T-helper 9 cell (primary cell): ENCODE results near the gene FAM222A.

Experiments used
- DNase-seq: peaks from one replicate; pipeline ENCODE4 v3.0.0-alpha.2; 2020

FAM222A gene

DNA sequence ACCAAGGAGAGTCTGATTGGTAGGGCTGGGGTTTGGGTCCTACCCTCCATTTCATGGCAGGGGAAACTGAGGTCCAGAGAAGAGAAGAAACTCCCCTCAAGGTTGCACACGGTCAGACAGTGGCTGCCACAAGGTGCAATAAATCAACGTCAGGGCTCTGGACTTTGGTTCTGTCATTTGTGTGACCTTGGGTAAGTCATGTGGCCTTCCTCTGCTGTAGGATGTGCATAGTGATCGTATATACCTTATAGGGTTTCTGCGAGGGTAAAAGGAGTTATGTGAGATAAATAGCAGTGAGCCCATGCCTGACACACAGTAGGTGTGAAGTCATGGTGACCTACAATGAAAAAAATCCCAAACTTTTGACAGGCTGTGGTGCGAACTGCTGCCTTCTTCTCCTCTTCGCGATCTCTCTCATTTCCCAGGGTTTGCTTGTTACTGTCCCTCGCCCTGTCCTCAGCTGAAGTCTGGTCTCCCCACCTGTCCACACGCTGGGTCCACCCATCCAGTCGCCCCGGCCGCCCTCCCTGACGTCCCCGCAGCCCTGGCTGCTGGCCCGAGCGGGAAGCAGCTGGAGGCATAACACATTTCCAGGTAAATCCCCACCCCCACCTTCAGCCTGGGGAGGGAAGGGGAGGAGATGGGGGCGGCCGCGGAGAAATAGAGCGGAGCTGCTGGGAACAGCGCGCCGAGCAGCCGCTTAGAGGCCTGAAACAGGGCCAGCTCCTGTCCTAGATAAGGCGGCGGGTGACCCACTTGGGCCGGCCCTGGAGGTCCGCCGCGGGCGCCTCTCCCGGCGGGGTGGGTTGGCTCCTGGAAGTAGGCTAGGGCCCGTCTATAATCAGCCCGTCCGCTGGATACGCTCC lies 1.8 kb upstream of the FAM222A start:
- no peak for DNase-seq

DNA sequence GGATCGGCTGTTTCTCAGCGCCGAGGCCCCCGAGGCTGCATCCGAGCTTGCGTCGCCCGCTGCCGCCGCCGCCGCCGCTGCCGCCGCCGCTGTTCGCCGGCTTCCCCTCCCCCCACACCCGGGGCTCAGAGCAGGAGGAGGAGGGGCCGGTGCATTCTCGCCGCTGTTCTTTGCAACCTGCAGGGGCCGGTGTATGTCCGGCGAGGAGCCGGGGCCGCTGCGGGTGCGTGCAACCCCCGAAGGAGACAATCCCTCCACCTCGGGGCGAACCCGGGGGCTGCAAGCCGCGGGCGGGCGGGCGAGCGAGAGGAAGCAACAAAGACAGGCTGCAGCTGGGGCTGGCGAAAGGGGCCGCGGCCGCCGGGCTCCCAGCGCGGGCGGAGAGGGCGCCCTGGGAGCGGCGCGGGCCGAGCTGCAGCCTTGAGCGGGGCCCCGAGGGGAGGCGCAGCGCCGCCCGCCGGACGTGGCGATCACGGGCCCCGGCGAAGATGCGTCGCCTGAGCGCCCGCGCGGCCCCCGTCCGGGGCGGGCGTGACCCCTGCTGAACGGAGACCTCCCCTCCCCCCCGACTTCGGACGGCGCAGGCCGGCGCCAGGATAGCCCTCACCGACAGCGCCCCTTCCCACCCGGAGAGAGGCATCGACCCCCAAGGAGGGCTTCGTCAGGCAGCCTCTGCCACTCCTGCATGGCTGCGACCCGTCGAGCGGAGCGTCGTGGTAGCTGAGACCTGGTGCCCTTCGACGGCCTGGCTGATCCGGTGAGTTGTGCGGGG lies 702 bp downstream of the FAM222A start:
- peak; percentile 43 for DNase-seq

DNA sequence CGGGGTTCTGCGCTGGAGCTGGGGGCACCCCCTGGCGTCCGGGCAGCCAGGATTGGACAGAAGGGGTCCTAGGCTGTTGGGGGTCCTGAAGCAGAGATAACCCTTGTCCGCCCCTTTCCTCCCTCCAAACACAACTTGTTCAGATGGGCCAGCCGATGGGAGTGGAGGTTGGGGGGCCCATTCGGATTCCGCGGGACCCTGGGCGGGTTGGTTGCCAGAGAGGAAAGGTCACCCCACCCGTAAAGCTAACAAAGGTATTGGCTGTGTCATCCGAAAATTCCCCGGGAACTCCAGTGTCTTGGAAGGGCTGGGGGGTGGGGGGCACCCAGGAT lies 1.3 kb downstream of the FAM222A start:
- no peak for DNase-seq

DNA sequence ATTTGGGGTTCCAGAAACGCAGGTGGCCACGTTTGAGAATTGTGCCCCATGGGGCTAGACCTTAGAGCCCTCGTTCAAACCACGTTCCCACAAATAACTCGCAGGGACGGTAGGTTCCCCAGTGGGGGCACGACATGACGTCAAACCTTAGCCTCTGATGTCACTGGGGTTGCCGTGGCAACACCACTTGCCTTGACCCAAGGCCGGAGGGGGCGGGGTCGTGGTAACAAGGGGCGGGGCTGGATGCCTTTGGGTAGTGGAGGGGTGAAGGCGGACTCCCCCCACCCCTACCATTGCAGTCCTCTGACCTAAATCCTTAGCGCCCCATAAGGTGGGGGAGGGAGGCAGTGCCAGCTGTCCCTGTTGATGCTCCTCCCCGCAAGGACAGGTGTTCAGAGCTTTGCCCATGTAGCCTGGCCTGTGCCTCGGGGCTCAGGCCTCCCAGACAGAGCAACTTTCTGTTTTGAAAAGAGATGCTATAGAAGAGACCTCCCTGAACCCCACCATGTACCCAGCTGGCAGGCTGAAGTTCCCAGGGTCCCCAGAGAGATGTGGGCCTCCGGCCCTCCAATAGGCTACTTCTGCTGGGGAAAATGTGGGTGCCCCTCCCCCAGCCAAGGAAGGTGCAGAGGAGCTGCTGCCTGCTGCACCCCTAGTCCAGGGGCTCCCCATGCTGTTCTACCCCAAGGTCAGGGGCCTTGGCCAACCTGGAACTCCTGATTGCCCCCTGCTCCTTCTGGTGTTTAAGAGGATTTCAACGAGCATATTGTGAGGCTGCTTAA lies 1.9 kb downstream of the FAM222A start:
- DNase-seq, result no peak

DNA sequence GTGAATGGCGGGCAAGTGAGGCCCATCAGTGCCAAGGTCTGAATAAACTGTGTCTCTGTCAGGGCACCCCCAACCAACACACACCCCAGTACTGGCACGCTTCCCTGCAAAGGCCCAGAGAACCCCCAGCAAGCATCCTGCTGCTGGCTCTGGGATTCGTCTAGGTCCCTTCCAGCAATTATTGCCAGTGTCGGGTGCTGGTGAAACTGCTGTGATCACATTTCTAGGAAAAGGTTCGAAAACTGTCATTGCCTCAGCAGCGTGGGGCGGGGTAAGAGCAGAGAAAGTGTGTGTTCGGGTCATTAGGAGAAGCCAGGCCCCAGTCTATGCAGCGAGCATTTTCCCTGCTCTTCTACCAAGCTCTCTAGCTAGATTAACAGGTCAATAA lies 2.5 kb downstream of the FAM222A start:
- no peak for DNase-seq

DNA sequence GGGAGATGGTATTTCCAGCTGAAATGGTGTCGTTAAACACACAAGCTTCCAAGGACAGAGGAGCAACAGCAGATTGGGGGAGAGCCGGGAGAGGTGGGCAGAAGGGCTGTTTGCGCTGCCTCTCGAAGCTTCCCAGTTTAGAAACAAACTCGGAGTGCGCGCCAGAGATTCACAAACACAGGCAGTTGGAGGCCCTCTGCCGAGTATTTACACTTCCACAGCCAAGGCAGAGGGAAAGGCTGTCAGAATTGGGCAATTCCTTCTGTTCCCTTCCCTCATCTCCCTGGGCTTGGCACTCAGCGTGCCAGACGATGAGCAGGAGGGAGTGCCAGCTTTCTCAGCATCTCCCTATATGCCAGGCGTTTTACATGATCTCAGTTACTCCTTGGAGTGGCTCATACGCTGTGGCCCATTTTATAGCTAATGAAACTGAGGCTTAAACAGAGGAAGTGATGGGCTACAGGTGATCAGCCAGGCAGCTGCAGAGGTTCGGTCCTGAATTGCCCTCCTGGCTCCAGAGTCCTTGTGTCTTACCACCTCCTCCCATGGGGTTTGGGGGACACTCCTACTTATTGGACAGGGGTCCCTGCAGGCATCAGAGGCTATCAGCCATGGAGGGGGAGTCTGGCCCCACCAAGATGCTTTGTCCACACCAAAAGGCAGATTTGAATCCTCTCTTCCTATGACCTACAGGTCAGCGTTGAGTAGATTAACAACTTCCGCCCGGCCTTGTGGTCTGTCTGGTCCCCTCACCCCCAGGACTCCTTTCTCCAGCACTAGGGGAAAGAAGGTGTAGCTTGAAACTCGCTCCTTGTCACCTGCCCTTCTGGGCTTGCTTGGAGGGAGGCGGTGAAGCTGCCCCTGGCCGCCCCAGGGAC lies 3.1 kb downstream of the FAM222A start:
- no peak for DNase-seq

DNA sequence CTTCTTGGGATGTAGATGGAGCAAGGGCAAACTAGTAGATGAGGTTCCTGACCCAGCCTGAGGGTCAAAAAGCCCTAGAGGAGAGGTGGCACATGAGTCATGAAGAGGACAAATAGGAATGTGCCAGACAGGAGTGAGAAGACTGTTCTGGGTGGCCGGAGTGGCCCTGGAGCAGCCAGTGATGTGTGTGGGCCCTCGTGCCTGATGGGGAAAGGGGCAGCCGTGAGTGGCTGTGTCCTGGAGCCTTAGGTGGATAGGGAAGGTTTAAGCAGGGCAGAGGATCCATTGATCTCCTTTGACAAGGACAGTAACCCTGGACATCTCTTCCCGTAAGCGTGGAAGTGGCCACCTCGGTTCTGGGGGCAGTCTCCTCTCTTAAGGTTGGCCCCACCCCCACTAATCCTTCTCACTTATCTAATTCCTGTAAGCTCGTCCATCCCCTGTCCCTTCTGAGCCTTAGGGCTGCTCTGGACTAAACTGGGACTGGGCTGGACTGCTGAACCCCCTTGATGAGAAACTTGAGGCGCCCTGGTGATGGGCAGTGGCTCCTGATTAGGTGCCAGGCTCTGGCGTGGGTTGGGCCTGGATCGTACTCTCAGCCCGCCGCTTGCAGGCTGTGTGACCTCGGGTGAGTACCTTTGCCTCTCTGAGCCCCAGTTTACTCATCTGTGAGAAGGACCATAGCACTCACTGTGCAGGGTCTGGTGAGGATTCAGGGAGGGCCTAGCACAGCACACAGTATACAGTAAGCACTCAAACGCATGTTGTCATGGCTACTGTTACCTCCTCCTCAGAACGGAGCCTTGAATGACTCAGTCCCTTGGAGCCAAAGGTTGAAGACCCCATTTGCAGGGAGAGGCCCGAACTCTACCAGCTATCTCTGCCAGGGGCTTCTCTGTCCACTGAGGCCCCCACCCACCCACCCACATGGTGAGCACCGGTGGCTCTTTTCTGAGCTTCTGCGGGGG lies 4.0 kb downstream of the FAM222A start:
- DNase-seq, result no peak

DNA sequence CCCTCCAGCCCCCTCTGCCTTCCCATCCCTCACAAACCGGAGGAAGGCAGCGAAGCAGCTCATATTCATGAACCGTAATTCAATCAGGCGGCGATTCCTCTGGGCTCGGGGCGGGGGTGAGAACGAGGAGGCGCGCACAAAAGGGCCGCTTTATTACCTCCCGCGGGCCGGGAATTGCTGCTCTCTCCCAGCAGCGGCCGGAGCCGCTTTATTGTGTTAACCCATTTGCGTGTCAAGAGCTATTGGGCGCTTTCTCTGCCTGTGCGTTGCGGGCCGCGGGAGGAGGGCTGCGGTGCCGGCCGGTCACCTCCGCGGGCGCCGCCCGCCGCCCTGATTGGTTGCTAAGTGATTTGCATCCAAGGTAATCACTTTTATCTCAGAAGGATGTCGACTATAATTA lies 4.8 kb downstream of the FAM222A start:
- DNase-seq, result no peak

DNA sequence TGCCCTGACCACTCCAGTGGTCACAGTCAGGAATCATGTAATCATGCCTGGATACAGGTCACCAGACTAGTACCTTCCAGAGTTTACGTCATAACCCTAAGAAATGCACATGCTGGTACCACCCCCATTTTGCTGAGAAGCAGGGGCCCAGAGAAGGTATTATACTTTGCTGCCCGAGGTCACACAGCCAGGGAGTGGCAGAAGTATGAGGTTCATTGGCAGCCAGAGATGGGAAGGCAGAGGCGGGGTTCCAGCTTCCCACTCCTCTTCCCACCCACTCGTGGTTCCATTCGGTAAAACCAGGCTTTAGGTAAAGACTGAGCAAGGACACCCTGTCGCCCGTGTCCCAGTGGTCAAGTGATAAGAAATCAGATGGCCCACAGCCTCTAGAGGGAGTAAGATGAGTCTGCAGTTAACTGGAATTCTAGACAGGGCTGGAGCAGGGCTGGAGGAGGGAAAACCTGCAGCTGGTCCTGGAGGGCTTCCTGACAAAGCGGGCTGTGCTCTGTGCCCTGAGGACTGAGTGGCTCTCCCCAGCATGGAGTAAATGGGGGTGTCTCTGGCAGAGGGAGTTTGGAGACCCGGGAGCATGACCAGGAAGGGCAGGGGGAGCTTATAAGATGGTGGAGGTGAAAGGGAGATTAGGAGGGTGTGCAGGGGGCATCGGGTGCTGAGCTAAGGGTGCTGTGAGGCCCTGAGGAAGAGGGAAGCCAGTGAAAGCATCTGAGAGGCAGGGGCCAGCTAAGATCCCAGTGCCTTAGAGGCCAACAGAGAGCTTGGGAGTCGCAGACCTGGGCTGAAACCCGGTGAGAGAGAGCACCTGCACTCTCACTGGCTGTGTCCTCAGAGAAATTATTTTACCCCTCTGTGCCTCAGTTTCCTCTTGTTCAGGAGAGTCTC lies 5.7 kb downstream of the FAM222A start:
- no peak for DNase-seq

DNA sequence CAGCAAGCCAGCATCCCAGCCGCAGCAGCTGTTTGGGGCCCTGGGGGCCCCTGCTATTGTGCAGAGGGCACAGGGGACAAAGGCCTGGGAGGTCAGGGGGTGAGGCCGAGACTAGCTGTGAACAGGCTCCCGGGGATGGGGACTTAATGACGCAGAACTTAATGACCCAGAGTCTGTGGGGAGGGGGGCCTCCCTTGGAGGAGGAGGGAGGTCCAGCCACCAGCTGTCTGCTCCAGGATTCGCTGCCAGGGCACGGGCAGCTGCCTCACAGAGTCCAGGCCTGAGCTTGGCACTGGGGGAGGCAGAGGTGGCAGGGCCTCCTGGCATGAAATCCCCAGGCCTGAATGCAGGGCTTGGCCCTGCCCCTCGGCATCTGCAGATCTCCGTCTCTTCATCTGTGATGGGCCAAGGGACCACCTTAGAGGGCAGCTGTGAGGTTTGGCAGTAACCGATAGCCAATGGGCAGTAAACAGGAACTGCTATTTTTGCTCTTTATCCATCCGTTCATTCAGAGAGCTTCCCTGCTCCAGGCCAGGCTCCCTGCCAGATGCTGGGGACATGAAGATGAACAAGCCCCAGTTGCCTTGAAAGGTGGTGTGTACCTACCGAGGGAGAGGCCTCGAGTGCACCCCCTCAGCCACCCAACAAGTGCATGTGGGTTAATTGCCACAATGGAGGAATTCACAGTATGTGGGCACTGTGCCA lies 6.7 kb downstream of the FAM222A start:
- no peak for DNase-seq

DNA sequence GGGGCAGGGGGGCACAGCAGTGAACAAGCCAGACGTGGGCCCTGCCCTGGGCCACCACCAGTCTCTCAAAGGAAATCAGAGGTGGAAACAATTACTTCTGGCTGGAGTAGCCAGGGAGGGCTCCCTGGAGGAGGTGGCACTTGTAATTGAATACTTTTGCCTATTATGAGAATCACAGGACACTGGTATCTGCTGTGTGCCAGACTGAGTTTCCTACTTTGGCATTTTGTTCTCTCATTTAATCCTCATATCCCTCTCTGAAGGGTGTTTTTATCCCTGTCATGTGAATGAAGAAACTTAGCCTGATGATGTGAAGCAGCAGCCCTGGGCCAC lies 7.2 kb downstream of the FAM222A start:
- DNase-seq, result no peak

DNA sequence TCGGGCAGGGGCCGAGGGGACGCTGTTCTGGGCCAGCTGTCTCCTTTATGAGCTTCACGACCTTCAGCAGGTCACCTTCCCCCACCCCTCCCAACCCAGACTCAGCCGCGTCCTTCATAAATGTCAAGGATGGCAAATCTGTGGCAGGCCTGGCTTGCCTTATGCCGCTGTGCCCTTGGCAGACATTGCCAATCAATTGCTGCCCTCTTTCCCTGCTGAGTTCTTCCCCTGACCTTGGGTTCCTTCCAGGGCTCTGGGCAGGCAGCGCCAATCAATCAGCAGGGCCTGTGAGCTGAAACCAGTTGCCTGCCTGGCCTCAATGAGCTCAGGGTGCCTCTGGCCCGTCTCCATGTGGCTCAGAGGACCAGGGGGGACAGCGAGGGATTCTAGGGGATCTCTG lies 7.7 kb downstream of the FAM222A start:
- DNase-seq, result no peak

DNA sequence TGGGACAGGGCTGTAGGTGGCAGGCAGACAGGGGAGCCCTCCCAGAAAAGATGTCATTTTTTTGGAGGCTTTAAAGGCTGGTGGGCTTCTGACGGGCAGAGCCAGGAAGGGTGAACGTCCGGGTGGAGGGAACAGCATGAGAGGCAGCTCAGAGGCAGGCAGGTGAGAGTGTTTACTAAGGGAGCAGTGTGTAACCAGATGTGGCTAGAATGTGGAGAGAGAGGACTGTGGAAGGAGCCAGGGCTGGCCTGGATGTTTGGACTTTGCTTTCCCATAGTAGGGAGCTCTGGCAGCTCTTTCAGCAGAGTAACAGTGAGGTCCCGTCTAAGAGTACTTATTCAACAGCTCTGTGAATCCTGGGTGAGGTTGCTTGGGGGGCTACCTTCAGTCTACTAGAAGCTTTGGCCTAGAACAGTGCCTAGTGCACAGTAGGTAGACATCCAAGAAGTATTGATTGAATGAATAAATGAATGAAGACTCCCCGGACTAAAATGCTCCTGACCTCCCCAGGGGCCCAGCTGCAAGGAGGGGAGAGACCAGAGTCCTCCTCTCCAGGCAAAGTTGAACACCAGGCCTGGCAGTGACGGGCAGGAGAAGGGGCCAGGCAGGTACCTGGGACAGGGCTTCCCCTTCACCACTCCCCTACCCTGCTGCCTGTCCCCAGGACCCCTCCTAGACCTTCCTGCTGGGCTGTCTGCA lies 8.5 kb downstream of the FAM222A start:
- DNase-seq, result no peak

DNA sequence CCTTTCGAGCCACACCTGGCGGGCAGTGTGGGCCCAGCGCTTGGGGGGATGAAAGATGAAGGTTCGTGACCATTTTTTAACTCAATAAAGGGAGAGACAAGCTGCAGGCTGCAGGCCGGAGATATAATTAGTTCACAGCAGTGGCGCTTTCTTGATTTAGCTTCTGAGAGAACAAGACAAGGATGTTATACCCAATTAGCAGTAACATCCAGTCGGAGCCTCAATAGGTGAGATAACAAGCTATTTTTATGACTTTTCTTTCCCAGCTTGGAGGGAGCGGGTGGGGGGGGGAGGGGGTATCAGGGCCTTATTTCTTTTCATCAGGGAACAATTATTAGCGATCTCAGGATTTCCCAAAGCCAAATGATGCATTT lies 9.1 kb downstream of the FAM222A start:
- no peak for DNase-seq

DNA sequence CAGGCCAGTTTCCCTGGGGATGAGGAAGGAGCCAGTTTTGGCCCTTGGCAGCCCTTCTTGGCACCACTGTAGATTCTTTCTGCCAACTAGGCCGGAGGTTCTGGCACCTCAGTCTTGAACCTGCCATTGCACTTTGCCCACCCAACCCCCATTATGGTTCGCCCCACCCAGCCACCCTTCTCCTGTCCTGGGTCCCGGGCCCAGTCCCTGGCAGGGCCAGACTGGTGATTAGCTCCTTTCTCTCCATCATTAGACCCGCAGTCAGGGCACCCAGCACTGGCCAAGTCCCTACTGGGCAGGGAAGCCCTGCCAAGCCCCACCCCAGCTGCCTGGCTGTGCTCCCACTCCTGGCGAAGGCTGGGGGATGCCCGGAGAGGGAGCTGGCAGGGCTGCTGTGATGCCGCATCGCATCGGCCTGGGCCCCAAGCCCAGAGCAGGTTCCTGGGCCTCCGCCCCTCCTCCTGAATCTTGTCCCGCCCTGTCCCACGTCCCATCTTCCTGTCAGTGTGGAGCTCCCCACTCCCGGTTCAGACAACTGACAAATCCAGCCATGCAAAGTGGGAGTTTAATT lies 9.8 kb downstream of the FAM222A start:
- no peak for DNase-seq

DNA sequence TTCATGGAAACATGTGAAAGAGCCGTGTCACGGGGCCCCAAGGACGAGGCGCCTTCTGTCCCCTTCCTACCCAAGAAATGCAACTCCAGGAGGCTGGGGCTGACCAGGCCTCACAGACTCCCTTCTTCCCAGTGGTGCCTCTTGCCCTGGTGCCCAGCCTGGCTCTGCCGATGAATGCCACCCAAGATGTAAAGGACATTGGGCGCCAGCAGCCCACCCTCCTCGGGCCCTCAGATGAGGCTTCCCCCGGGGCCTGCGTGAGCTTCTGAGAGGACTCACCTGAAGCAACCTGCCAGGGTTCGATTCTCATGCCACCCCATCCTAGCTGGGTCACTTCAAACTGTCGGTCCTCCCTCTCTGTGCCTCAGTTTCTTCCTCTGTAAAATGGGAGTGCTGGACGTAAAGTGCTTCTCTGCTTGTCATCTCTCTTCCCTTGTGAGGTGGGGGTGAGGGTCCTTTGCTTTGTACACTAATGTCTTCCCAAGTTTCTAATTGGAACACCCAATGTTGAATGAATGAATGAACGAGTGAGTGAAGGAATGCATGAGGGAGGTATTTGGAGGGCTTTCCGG lies 10.8 kb downstream of the FAM222A start:
- no peak for DNase-seq

DNA sequence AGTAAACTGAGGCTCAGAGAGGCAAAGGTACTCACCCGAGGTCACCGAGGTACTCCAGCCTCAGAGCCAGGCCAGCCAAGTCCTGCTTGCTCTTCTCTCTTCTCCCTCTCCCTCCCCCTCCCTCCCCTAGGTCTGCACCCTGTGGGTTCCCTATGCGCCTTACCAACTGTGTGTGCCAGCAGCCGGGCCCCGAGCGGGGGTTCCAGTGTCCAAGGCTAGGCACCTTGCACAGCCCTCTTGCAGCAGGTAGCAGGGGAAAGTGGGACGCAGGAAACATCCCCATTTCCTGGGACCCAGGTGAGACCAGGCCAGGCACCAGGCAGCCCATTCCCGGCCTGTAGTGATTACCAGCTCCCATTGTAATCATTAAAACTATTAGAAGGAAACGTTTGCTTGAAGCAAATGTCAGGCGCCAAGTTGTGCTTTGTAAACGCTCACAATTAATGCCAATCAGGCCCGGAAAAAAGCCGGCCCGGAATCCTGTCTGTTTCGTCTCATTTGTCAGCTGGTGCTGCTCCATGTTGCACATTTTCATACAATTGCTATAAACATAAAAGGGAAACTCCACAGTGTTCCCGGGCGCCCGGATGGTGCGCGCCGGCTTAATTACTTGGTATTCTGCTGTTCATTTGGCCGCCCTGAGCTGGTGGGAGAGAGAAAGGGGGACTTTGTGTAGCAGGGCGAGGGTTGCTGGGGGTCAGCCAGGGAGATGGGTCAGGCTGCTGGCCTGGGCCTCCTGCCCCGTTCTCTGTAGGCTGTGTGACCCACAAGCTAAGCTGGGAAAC lies 11.9 kb downstream of the FAM222A start:
- no peak for DNase-seq

DNA sequence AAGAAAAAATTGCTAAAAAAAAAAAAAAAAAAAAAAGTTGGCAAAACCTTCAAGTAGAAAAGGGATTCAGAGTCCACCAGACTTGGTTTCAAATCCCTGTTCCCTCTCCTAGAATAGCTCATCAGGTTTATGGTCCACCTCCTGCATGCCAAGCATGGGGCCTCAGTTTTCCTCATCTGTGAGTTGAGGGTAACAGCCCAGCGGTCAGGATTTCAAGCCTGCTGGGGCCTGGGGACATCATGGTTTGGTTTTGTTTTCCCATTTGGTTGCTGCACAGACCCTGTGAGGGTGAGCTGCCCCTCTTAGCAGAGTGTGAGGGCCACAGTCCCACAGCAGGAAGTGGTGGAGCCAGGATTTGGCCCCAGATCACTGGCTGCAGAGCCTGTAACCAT lies 12.5 kb downstream of the FAM222A start:
- no peak for DNase-seq
